GM21717 (cell line): ENCODE data around the gene BRAT1.
"Not testable (repeated sequence)": the region's sequence is repeated elsewhere in the genome, so short reads cannot be mapped to it uniquely, and the experiment has no call there.

Experiments
- ATAC-seq: cut with Tn5 transposase; IDR thresholded peaks from one replicate; pipeline ENCODE4 v1.9.1; 2021; ENCODE audit warnings: mild to moderate bottlenecking, moderate library complexity; ENCODE audit not compliant: unreplicated experiment

The BRAT1 gene

DNA sequence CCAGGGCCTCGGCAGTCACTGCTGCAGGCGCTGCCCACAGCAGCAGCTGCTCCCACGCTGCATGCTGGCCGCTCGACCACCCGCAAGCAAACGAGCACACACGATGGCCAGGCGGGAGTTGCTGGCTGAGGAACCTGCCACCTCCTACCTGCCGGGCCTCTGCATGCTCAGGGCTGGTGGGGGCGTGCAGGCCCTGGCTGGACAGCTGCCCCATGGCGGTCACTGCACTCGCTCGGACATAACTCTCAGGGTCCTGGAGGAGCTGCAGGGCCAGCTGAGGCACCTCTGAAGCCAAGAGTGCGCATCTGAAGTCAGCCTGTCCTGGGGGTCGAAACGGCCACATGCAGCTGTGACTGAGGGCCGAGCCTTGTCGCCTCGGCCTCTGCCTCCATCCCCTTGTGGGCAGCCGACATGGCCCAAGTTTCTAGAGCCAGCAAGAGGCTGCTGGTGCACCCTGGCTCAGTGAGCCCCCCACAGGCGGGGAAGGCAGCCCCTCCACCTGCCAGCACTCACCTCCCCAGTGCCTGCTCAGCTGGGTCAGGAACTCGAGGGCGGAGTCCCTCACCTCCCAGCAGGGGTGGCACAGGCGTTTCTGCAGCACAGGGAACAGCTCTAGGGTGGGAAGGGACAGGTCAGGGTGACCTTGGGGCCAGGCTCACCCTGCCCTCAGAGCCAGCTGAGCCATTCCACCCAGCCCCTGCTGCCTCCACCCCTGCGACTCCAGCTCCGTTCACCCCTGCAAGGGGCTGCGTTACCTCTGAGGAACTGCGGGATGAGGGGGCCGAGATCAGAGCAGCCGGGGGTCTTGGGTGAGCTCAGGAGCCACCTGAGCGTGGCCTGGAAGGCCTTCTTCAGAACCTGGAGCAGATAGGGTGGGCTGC, 16.1 kb downstream of the BRAT1 start:
- ATAC-seq, result no peak

GRCh38 chr7:2537981-2538851, 17.1 kb downstream of the BRAT1 start:
- no peak for ATAC-seq

- ATAC-seq, result not testable (repeated sequence)
These were observed 19.3 kb downstream of the BRAT1 start for GRCh38 chr7:2535872-2536627.

DNA sequence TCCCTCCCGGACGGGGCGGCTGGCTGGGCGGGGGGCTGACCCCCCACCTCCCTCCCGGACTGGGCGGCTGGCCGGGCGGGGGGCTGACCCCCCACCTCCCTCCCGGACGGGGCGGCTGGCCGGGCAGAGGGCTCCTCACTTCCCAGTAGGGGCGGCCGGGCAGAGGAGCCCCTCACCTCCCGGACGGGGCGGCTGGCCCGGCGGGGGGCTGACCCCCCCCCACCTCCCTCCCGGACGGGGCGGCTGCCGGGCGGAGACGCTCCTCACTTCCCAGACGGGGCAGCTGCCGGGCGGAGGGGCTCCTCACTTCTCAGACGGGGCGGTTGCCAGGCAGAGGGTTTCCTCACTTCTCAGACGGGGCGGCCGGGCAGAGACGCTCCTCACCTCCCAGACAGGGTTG, 21.1 kb downstream of the BRAT1 start:
- ATAC-seq, result not testable (repeated sequence)

- not testable (repeated sequence) for ATAC-seq
These were observed 21.8 kb downstream of the BRAT1 start for GRCh38 chr7:2533566-2533965.

DNA sequence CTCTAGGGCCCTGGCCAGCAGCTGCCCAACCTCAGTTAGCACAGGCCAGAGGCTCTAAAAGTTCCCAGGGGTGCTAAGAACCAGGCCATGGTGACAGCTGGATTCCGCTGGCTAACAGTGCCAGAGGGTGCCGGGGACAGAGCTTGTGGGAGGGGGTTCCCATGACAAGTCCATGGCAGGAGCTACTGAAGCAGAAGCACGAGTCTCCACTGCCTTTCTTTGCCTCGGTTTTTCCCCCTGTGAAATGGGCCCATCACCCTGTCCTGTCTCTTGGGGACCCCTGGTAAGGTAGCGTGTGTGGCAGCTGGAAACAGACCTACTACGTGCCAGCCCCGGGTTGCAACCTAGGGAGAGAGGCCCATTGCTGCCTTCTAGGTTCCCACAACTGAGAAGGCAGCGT, 22.5 kb downstream of the BRAT1 start:
- ATAC-seq, result not testable (repeated sequence)

DNA sequence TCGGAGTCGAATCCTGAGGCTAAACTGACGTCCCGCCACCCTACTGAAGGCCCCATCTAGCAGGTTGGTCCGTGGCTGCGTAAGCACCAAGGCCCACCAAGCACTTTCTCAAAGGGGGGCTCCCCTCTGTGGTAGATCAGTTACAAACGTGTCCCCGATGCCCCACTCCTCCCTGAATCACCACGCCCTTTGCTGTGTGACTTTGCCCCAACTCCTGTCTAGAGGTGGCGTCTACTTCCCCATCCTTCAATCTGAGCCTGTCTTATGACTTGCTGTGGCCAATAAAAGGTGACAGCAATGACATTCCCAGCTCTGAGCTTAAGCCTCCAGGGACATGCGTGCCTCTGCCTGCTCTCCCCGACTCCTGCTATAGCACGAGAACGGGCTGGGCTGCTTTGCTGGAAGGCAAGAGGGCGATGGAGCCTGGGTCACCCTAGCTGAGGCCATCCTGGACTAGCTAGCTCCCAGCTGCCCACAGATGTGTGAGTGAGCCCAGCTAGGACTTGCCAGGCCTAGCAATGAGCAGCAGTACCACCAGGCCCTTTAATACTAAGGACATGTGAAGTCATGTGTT, 23.0 kb downstream of the BRAT1 start:
- ATAC-seq, result not testable (repeated sequence)

DNA sequence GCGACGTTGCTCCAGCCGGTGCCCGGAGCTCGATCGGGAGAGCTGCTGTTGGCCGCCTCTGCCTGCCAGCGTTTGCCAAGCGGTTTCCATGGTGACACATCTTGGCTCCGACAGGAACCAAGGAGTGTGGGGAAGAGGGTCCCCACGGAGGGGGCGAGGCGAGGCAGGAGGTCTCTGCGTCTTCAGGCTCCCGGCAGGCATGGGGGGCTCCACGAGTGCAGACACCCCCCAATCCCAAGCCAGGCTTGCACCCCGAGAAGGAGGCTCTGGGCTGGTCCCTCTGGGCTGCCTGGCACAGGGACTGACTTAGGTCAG, 23.6 kb downstream of the BRAT1 start:
- ATAC-seq, result not testable (repeated sequence)

DNA sequence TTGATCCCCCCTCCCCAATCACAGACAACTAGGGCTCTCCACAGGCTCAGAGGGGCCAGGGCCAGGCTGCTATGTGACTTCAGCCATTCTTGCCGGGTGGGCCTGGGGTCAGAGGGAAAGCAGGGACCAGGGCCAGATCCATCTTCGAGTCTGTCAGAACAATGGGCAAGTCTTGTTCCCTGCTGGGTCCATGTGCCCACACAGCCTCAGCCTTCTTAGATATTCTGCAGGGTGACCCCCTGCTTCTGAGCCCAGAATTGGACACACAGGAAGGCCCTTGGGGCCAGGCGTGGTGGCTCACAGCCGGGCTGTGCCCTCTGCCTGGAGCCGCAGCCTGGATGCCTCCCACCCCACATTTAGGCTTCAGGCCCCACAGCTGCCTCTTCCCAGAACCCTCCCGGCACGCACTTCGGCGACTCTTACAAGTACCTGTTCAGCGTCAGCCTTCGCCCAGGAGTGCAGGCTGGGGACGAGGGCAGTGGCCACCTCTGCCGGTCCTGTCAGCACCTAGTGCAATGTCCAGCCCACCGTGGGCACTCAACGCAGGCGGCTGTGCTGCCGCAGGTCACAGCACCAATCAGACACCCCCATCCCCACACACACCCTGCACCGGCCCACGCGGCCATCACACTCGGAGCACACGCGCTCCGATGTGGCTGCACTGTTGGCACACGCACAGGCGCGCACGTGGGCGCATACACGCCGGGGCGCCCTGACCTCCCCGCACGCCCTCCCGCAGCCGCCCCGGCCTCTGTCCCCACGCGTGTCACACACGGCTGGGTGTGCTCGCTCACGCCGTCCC, 24.1 kb downstream of the BRAT1 start:
- ATAC-seq, result not testable (repeated sequence)

GRCh38 chr7:2530071-2530987, 25.0 kb downstream of the BRAT1 start:
- ATAC-seq, result peak; percentile 43

DNA sequence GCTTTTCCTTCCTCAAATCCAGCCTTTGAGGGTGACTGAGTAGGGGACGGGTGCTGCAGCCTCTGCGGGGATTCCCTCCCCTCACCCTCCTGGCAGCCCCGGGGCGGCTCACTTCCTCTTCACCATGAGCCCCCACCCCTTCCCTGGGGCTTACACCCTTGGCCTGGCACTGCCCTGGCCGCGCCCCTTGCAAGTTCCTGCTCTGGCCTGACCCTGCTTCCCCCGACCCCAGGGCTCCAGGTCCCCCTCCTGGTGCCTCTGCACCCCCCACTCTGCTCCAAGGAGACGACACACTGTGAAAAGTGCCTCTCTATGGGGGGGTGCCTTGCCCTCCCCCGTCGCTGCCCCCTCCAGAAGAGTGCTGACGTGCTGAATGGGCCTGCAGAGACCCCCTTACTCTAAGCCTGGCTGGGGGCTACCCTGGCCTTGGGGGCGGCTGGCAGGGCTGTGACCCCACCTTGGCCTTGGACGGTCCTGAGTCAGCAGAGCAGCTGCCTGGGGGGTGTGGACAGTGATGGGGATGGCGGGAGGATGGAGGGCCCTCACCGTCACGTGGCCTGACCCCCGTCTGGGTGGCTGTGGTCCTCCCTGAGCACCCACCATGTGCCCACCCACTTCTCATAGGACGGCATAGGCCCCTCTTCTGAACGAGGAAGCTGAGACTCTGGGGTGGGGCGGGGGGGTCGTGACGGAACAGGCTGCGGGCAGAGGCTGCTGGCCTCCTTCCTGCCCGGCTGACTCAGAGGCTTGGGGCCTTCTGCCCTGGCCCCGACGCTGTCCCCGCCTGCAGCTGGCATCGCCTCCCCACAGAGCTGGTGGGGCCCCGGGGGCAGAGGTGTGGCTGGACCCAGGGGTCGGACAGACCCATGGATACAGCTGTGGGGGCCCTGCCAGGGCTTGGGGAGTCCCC, 25.9 kb downstream of the BRAT1 start:
- ATAC-seq, result peak; percentile 51

DNA sequence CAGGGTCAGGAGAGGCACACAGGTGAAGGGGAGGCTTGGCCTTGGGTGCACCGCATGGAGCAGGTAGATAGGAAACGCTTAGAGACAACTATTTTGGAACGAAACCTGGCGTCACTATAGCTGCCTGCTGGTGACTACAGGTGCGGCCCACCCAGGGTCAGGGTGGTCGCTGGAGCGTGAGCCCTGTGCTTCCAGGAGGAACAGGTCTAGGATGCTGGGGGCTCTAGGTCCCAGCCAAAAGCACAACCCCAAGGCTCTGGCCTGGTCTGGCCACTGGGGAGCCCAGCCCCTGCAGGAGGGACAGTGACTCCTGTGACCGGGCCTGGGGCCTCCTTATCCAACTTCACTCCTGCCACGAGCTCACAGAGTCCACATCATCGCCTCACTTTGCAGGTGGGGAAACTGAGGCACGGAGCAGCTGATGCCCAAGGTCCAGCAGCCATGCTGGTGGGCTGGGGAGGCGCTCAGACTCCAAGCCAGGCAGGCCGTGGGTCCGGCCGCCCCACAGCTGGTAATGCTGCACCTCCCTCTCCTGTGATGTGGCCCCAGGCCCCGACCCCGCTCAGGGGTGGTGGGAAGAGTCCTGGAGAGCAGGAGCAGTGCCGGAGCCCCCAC, 26.7 kb downstream of the BRAT1 start:
- ATAC-seq, result peak; percentile 4

DNA sequence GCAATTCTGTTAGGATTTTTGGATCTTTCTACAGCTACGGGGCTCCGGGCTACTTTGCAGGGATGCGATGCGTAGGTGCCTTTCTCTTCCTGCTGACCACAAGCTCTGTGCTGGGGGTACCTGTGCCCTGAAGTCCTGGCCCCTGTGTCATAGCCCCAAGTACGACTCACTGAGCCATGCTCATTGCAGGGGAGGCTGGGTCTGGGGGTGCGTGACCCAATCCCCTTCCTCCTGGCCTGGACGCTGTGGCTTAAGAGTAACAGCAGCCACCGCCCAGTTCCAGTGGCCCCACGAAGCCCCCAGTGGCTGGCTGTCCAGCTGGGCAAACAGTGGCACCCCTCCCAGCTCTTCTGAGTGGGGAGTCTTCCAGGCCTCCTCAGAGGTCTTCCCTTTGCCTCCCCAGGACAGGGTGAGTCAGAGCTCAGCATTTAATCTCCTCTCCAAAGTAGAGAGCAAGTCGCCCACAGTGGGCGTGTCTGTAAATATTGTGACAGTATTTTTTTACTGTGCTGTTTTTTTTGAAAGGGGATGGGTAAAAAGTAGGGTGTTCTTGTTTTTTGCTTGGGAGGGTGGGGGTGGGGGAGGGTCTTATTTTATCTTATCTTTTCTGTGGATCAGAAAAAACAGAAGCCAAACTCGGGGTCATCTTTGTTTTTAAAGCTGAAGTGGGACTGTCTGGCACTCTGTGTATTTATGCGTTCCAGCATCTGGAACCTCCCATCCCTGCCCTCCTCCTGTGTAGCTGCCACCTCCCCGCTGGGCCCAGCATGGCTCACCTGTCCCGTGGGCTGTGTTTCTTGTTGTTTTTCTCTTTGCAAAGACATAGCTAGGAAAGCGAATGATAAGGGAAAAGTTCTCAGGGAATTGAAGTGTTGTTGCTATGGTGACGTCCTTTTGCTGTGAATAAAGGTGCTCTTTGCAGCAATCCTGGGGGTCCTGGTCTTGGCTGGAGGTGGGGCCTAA, 27.5 kb downstream of the BRAT1 start:
- no peak for ATAC-seq

- ATAC-seq, result no peak
These were observed 28.4 kb downstream of the BRAT1 start for GRCh38 chr7:2526659-2527504.
